HG02840 (cell line): ENCODE results near the gene BTBD9.
"Not testable (repeated sequence)": the region's sequence is repeated elsewhere in the genome, so short reads cannot be mapped to it uniquely, and the experiment has no call there.

Experiments used
- ATAC-seq: cut with Tn5 transposase; IDR thresholded peaks from one replicate; pipeline ENCODE4 v1.9.1; 2021; ENCODE audit warnings: mild to moderate bottlenecking, moderate library complexity, moderate number of reproducible peaks; ENCODE audit not compliant: unreplicated experiment, low FRiP score

The BTBD9 gene

GRCh38 chr6:38142178-38142902 lies 497.4 kb downstream of the BTBD9 start:
- no peak for ATAC-seq

GRCh38 chr6:38141716-38142115 lies 498.0 kb downstream of the BTBD9 start:
- no peak for ATAC-seq

- ATAC-seq = no peak
These were observed 498.6 kb downstream of the BTBD9 start for GRCh38 chr6:38141085-38141484.

DNA sequence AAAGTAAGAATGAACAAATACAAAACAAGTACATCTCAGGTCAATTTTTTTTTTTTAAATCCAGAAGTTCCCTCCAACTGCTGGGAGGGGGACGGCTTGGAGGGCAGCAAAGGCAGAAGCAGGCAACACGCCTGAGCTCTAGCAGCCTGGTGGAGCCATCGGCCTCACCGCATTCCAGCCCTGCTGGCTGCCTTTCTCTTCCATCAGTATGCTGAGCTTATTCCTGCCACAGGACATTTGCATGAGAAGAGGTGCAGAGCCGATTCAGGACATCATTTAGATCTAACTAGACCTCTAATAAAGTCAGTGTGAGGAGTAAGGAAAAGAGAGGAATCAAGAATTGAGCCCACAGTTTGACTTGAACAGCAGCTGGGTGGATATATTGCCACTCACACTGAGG lies 501.4 kb downstream of the BTBD9 start:
- ATAC-seq = no peak

DNA sequence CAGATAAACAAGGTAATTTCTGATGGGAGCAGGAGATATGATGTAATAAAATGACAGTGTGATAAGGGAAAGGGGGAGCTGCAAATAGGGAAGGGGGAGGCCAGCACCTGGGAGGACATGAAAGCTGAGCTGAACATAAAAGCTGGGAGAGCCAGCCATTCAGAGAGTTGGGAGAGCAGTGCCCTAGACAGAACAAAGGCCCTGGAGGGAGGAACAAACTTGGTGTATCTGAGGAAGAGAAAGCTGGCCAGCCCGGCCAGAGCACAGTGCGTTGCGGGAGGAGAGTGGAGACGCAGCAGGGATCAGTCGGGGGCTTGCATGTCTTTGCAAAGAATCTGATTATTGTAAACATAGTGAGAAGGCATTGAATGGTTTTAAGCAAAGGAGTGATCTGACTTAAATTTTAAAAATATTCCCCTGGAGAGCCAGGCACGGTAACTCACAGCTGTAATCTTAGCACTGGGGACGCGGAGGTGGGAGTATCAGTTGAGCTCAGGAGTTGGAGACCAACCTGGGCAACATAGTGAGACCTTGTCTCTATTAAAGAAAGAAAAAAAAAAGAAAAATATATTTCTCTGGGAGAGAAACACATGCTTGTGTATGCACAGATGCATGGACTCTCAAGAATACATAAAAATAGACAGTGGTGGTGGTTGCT lies 502.0 kb downstream of the BTBD9 start:
- no peak for ATAC-seq

DNA sequence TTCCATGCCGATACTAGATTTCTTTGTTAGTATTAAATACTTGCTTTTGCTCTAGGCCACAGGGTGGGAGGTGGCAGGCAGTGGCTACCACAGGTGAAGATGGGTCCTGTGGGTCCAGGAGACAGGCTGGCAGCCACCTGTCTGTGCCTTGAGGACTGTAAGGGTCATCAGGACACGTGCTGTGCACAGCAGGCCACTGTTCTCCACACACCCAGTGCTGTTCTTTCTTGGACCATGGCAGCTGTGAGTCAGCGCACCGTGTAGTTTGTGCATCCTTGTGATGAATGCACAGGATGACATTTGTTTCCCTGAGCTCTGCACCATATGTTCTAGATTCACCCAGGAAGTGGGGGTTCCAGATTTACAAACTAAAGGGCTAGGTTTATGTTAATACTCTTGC lies 503.2 kb downstream of the BTBD9 start:
- ATAC-seq = no peak

GRCh38 chr6:38134704-38135088 lies 505.0 kb downstream of the BTBD9 start:
- ATAC-seq = no peak

DNA sequence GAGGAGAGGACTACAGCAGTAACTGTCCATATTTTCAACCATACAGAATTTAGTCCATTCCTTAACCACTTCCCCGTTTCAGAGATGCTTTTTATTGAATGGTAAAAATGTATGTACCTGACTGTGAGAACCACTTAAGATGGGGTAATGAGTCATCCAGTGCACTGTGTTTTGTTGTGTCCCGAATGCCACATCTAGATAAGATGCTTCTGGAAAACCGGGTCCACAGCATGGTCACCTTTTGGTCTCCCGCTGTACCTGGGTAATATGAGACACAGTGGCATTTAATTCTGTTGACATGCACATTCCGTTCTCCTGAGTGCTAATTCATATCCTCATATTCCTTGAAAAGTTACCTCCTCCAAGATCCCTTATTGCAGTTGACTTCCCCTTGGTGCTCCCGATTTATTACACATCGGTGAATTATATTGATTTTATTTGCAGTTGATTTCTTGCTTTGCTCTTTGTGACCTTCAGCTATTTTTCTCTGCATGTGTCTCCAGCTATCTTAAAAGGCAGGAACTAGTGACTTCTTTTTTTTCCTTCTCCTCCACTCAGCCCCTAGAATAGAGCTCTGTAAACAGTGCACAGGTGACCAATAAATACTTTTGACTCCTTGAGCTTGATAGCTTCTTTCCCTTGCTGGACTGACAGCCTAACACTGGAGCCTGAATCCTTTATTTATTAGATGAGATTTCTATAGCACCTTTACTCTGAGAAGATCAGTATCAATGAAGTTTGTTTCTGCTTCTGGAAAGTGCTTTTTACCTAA lies 505.6 kb downstream of the BTBD9 start:
- no peak for ATAC-seq

DNA sequence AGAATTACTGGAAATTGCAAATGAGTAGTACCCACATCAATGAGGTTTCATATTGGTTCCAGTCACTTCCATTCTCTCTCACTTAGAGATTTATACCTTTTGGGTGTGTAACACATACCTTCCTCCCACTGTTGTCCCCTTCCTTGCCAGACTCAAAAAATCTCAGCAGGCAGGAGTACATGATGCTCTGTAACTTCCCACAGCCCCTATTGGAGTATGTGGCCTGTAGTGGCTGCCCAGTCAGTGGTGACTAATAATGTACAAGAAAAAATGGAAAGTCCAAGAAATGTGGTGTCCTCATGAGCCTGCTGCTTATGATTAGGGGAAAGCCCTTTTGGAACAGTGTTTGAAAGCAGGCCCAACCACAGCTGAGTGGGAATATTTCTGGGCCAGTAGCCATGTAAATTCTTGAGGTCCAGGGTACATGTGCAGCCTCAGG lies 508.2 kb downstream of the BTBD9 start:
- no peak for ATAC-seq

GRCh38 chr6:38127284-38127683 lies 512.4 kb downstream of the BTBD9 start:
- ATAC-seq = no peak

GRCh38 chr6:38124224-38124926 lies 515.4 kb downstream of the BTBD9 start:
- ATAC-seq = not testable (repeated sequence)

GRCh38 chr6:38119516-38119915 lies 520.2 kb downstream of the BTBD9 start:
- no peak for ATAC-seq

- no peak for ATAC-seq
These were observed 520.9 kb downstream of the BTBD9 start for GRCh38 chr6:38118791-38119365.
